Forelimb muscle (tissue), 1 donor: ENCODE measurements around the gene NDNF. TPM values are rescaled to one million over a fixed set of nuclear protein-coding genes. Genes with fewer than 3 reads are reported as not detected.
A peak's percentile ranks its signal among the peaks of the same experiment; 100 is the strongest.

Experiments used
- DNase-seq: peaks from one replicate; pipeline ENCODE4 v3.0.0-alpha.2; 2013; ENCODE audit warnings: low read depth
- polyA plus RNA-seq: library from polyadenylated mRNA; unstranded; fragments of 120-200 nt; gene quantifications from one replicate; pipeline ENCODE4 v1.2.1, GENCODE V29; 2013; ENCODE audit not compliant: insufficient read length

Gene NDNF
- polyA plus RNA-seq, 1 donor: 6.7 TPM

GRCh38 chr4:121070696-121071639 lies 1.4 kb downstream of the NDNF start:
- DNase-seq: no peak

DNA sequence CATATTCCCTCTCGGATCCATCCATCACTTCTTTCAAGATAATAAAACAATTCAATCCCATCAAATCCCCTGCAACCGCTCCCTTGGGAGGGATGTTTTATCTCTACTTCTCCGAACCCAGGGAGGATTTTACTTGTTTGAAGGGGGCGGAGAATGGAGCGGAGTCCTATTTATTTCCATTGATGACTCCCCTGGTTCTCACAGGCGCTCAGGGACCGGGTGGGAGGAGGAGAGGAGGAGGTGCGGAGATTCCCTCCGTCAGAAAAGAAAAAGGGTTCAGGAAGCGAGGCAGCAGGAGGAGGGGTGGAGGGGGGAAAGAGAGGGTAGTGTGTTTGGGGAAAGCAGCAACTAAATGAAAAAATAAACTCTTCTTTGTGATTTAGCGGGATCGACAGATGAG lies 2.1 kb downstream of the NDNF start:
- no peak for DNase-seq

- no peak for DNase-seq
These were observed 2.9 kb downstream of the NDNF start for GRCh38 chr4:121069430-121069829.

- DNase-seq: no peak
These were observed 7.9 kb downstream of the NDNF start for GRCh38 chr4:121064482-121064881.

- no peak for DNase-seq
These were observed 9.8 kb downstream of the NDNF start for GRCh38 chr4:121062521-121062920.

DNA sequence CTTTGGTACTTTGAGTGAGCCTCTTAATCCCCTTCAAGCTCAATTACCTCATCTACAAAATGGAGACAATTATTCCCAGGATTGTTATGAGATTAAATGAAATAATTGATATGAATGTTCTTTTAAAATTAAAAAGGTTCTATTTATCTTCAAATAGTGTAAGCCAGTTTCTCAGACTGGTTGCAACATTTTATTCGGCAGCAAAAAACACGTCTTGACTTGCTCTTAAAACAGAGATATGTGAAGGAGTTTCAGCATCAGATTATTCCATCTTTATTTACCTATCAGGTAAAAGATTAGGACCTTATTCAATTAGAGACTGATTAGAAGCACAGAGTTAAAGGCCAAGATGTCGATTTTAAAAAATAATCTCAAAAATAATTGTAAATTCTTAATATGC lies 10.5 kb downstream of the NDNF start:
- DNase-seq: no peak

- no peak for DNase-seq
These were observed 11.1 kb downstream of the NDNF start for GRCh38 chr4:121061215-121061614.

DNA sequence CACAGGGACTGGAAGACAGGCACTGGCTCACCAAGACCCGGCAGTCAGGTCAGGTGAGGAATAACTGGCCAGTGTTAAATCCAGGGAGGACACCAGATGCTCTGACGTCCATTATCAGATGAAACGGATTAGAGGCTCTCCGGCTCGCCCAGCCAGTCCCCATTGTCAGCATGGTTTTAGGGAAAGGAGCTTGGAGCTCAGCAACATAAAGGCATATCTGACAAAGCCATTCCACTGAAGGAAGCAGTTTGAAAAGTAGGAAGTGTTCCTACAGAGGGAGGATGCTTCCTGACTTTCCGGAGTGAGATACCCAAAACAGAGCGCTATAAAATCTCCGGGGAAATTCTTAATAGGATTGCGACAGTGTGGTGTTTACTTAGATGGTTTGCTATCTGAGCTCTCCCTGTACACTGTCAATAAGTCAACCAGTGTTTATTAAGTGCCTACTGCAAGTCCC lies 14.8 kb downstream of the NDNF start:
- DNase-seq: no peak

GRCh38 chr4:121056066-121056465 lies 16.3 kb downstream of the NDNF start:
- DNase-seq: no peak

- DNase-seq: no peak
These were observed 18.0 kb downstream of the NDNF start for GRCh38 chr4:121054373-121054772.

DNA sequence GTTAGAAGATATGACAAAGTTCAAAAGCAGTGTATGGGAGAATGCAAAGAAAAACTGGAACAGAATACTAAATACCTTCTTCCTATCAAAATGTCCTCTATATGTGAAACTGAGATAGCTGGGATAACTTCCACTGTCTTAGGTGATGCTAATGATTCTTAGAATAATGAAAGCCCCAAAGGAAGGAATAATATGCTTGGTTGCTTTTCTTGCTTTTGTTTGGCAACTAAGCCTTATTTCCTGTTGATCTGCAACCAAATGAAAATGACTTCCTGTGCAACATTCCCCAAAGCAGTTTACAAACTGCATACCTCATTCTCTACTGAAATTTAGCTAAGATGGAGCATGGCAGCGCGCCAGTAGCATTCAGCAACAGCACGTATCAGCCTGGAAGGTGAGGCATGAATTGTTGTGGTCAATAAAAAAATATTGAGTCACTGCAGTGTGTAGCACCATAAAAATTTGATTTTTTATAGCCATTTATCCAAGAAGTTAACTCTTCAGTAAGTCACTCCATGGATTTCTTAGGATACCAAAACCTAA lies 18.7 kb downstream of the NDNF start:
- no peak for DNase-seq

GRCh38 chr4:121050300-121050699 lies 22.0 kb downstream of the NDNF start:
- DNase-seq: no peak

- DNase-seq: no peak
These were observed 23.2 kb downstream of the NDNF start for GRCh38 chr4:121049072-121049599.

DNA sequence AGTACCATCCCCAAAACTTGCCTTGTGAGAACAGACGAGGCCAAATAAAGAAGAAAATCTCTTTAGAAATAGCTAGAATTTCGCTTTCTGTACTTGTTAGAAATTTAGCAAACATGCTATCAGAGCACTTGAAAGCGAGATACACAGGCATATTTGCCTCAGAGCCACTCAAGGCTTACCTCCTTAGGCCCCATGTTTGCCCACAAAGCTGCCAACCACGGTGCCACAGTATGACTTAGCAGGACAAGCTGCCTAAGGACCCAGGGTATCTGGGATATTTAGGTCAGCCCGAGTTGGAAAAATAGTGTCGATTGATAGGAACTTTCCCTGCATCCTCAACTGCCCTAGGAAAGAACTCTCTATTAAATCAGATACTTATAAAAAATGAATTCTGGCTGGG lies 24.2 kb downstream of the NDNF start:
- DNase-seq: no peak

GRCh38 chr4:121041307-121042090 lies 30.8 kb downstream of the NDNF start:
- DNase-seq: no peak

- no peak for DNase-seq
These were observed 38.3 kb downstream of the NDNF start for GRCh38 chr4:121034017-121034416.

- no peak for DNase-seq
These were observed 41.6 kb downstream of the NDNF start for GRCh38 chr4:121030711-121031110.

- peak; percentile 6 for DNase-seq
These were observed 42.2 kb downstream of the NDNF start for GRCh38 chr4:121030131-121030530.

DNA sequence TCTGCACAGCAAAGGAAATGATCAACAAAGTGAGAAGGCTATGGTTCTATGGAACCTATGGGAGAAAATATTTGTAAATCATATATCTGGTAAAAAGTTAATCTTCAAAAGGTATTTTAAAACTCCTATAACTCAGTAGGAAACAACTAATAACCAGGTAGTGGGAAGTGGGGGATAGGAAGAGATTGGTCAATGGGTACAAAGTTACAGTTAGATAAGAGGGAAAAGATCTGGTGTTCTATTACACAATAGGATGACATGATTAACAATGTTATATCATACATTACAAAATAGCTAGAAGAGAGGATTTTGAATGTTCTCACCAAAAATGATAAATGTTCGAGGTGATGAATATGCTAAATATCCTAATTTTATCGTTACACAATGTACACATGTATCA lies 46.3 kb downstream of the NDNF start:
- DNase-seq: no peak

GRCh38 chr4:121025540-121025939 lies 46.8 kb downstream of the NDNF start:
- no peak for DNase-seq

DNA sequence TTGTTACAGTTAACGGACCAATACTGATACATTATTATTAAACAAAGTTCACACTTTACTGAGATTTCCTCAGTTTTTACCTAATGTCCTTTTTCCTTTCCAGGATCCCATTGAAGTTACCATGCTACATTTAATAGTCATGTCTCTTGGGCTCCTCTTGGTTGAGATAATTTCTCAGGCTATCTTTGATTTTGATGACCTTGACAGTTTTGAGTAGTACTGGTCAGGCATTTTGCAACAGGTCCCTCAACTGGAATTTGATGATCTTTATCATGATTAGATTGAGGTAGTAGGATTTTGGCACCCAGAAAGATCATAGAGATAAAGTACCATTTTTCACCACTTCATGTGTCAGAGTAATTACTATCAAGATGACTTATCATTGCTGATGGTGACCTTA lies 53.8 kb downstream of the NDNF start:
- no peak for DNase-seq

DNA sequence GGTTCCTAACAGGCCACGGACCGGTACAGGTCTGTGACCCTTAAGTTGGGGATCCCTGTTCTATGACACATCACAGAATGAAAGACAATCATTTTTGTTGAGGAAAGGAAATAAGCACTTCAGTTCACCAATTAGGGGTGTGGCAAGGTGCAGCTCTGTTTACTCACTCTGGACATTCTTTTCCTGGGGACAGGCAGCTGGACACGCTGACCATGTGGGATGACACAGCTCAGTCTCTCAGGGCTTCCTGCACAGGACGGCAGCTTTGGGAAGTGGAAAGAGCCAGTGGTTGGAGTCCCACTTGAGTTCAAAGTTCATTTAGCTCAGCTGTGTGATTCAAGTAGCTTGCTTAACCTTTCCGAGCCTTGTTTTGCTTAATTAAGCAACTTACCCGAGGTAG lies 55.7 kb downstream of the NDNF start:
- no peak for DNase-seq
